HuH-7.5 (cell line): ENCODE measurements around the gene COL2A1.
A peak's percentile ranks its signal among the peaks of the same experiment; 100 is the strongest.

Experiments used
- DNase-seq: peaks from one replicate; pipeline ENCODE4 v3.0.0; 2011; ENCODE audit warnings: low spot score

The COL2A1 gene

DNA sequence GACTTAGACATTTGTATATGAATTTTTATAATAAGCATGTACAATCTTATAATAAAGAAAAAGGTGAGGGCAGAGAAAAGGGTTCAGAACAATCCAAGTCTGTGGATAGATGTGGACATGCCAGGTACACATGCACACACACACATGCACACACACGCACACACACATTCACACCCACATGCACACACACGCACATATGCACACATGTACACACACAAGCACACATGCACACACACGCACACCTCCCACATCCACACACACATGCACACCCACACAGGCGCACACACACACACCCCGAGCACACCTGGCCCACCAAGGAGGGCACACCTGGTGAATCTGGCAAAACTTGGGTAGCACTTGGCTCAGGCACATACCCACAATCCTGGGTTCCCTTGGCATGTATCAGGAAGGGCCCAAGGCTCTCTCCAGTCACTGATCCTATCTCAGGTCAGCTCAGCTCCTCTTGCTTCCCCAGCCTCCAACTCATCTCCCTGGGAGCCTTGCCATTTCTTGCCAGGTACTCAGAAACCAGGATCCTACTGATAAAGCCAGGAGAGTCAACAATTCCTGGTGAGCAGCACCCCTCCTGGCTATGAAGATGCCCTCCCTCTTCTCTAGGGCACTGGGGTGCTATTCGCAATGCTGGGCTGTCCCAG, 59.5 kb downstream of the COL2A1 start:
- no peak for DNase-seq

GRCh38 chr12:47943623-47944340, 60.5 kb downstream of the COL2A1 start:
- DNase-seq, result no peak

GRCh38 chr12:47942614-47943225, 61.6 kb downstream of the COL2A1 start:
- no peak for DNase-seq

- DNase-seq, result peak; percentile 68
These were observed 62.2 kb downstream of the COL2A1 start for GRCh38 chr12:47941871-47942613.

GRCh38 chr12:47941475-47941780, 62.8 kb downstream of the COL2A1 start:
- DNase-seq, result no peak

- no peak for DNase-seq
These were observed 63.4 kb downstream of the COL2A1 start for GRCh38 chr12:47940773-47941474.

- no peak for DNase-seq
These were observed 65.2 kb downstream of the COL2A1 start for GRCh38 chr12:47939009-47939601.

DNA sequence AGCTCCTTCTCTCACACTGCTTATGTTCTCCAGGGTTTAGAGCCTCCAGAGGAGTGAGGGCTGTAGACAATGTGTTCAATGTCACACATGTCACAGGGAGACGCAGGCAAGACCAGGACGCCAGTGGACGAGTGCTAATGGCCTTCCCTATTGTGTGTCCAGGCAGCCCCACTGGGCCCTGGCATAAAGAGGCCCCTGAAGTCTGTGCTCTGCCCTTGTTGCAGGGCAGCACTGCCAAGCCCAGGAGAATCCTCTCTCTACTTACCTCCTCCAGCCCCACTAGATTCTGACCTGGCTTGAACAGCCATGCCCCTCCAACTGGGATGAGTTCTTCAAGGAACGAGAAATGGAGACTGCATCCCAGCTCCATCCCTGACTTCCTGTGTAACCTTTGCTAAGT, 65.7 kb downstream of the COL2A1 start:
- no peak for DNase-seq

DNA sequence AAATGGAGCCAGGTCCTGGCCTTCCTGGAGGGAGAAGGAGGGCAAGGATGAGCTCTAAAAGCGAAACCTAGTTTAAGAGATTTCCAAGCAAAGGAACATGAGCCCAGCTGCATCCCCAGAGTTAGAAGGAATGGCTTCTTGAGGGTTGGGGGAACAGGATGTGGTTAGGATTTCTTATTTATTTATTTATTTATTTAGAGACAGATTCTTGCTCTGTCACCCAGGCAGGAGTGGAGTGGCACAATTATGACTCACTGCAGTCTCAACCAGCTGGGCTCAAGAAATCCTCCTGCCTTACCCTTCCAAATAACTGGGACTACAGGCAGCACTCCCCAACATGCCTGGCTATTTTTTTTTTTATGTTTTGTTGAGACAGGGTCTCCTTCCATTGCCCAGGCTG, 66.2 kb downstream of the COL2A1 start:
- DNase-seq, result no peak

DNA sequence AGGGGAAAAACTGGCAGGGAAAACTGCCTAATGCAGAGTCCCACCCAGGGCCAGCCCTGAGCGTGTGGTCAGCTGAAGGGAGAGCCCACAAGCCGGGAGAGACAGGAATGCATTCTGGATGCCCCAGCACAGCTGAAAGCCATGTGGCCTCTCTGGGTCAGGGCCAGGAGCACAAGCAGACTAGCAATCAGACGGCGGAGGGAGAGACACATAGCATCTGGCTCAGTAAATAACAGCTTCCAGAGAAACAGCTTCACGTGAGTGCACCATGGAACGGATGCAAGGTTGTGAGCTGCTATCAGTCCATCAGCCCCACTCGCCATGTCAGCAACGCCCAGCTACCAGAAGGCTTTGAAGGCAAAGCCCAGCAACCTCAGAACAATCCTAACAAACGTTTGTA, 69.1 kb downstream of the COL2A1 start:
- DNase-seq, result no peak

DNA sequence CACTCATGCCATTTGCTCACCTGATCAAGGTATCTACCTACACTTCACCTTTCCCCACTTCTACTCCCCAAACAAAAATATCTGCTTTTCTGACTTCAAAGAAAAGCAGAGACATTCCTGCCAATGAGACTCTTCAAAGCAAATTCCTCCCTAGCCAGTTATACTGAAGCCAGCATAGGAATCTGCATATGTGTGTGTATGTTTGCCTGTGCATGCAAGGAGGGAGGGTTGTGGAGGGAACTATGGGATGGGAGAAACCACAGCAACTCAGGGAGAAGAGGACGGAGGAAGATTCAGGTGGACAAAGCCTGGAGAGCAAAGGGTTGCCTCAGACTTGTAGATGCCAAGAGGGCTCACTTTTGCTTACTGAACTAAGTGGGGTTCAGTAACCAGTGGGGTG, 73.1 kb downstream of the COL2A1 start:
- DNase-seq, result no peak

GRCh38 chr12:47930634-47931033, 73.6 kb downstream of the COL2A1 start:
- no peak for DNase-seq

DNA sequence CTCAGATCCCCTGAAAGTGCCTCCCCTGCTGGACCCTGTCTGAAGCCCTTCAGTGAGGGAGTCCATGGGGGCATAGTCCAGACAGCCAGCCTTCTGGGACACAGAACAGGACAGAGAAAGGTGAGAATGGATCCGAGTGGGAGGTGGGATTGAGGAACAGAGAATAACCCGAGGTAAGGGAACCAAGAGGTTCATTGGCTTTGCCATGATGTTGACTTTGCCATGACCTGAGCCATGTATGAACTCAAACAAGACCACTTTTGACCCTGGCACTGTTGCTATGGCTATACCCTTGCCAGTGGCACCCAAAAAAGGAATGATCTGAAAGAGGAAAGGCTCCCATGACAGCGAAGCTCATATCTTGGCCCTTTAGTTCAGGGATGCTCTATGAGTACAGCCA, 76.9 kb downstream of the COL2A1 start:
- no peak for DNase-seq
